PC-3 (cell line): Measurements from ENCODE around the gene ARRB2.

ENCODE experiments used
- CTCF ChIP-seq: fragments of 300-600 bp; sonication (generic); conservative IDR thresholded peaks from 2 replicates; pipeline ENCODE4 v1.5.1; 2017; ENCODE audit warnings: antibody characterized with exemption, low read depth, mild to moderate bottlenecking, low read length
- EZH2 ChIP-seq: fragments of 300-600 bp; sonication (generic); IDR thresholded peaks from one replicate; pipeline ENCODE4 v1.6.1; 2017; ENCODE audit warnings: antibody characterized with exemption, mild to moderate bottlenecking, low read length; ENCODE audit not compliant: unreplicated experiment
- EZH2phosphoT487 ChIP-seq: fragments of 300-600 bp; sonication (generic); IDR thresholded peaks from 2 replicates; pipeline ENCODE4 v1.6.1; 2018; ENCODE audit warnings: mild to moderate bottlenecking, antibody characterized with exemption, low read length, borderline replicate concordance

- no peak for TF ChIP-seq CTCF
- no peak for TF ChIP-seq EZH2
- TF ChIP-seq EZH2phosphoT487: no peak
Observed at GRCh38 chr17:4738136-4739121, 28.0 kb downstream of the ARRB2 start.
